Measurements from ENCODE around the gene SMIM29. TPM values are rescaled to one million over a fixed set of nuclear protein-coding genes. Genes with fewer than 3 reads are reported as not detected.

Gene SMIM29
- total RNA-seq, 2 donors from 2014 or later = 7.2 to 7.9 TPM

- Mint-ChIP-seq H3K27me3 (ENCODE audit: insufficient read depth) (no peaks in the 10 kb centered on the region), H3K4me1 (peaks cover 3% of the 10 kb centered on the region), H3K36me3 (ENCODE audit: low read depth) (peaks cover 21% of the 10 kb centered on the region), H3K4me3 (no peak overlapping the region), H3K27ac (no peak overlapping the region), H3K9me3 (no peaks in the 10 kb centered on the region)
- WGBS, 2 experiments (ENCODE audit: insufficient coverage in 1 of 2, insufficient read length in 1 of 2) = 96 to 100% methylated on average over 4 to 5 of the region's 5 CpGs
- TF ChIP-seq CTCF (conservative IDR thresholded peaks at IDR 0.05) = no peak
- no peak for DNase-seq
- Histone ChIP-seq H3K36me3 (ENCODE audit: control insufficient read depth, insufficient read depth, low read length) (peaks cover 21% of the 10 kb centered on the region), H3K4me1 (ENCODE audit: control insufficient read depth, insufficient read depth, low read length) (no peaks in the 10 kb centered on the region), H3K27ac (ENCODE audit: low read depth, low read length) (no peak overlapping the region), H3K4me3 (ENCODE audit: low read length) (no peak overlapping the region), H3K9ac (ENCODE audit: extremely low read depth, low read length, poor library complexity, severe bottlenecking) (no peak overlapping the region), H3K9me3 (ENCODE audit: control insufficient read depth, low read length) (no peaks in the 10 kb centered on the region), H3K27me3 (ENCODE audit: control insufficient read depth, insufficient read depth, low read length, poor library complexity, severe bottlenecking) (no peaks in the 10 kb centered on the region)
Measured at GRCh38 chr6:34278833-34279232, 30.0 kb upstream of the SMIM29 start.

- Histone ChIP-seq H3K4me1 (ENCODE audit: control insufficient read depth, insufficient read depth, low read length) (no peaks in the 10 kb centered on the region), H3K27me3 (ENCODE audit: control insufficient read depth, insufficient read depth, low read length, poor library complexity, severe bottlenecking) (no peaks in the 10 kb centered on the region), H3K27ac (ENCODE audit: low read depth, low read length) (no peak overlapping the region), H3K36me3 (ENCODE audit: control insufficient read depth, insufficient read depth, low read length) (peaks cover 15% of the 10 kb centered on the region), H3K9ac (ENCODE audit: extremely low read depth, low read length, poor library complexity, severe bottlenecking) (no peak overlapping the region), H3K9me3 (ENCODE audit: control insufficient read depth, low read length) (no peaks in the 10 kb centered on the region), H3K4me3 (ENCODE audit: low read length) (no peak overlapping the region)
- H3K4me3 Mint-ChIP-seq = no peak overlapping the region
- no peaks in the 10 kb centered on the region for H3K27me3 Mint-ChIP-seq (ENCODE audit: insufficient read depth)
- no peak overlapping the region for H3K27ac Mint-ChIP-seq
- DNase-seq = no peak
- H3K4me1 Mint-ChIP-seq = peaks cover 5% of the 10 kb centered on the region
- no peak for TF ChIP-seq CTCF (conservative IDR thresholded peaks at IDR 0.05)
- 95 to 97% methylated on average over 4 of the region's 4 CpGs for WGBS, 2 experiments (ENCODE audit: insufficient coverage in 1 of 2, insufficient read length in 1 of 2)
- H3K9me3 Mint-ChIP-seq = no peaks in the 10 kb centered on the region
- H3K36me3 Mint-ChIP-seq (ENCODE audit: low read depth) = peaks cover 21% of the 10 kb centered on the region
Measured at GRCh38 chr6:34277763-34278112, 28.9 kb upstream of the SMIM29 start.

- 88 to 95% methylated on average over 6 to 10 of the region's 10 CpGs for WGBS, 2 experiments (ENCODE audit: insufficient coverage in 1 of 2, insufficient read length in 1 of 2)
- Histone ChIP-seq H3K27ac (ENCODE audit: low read depth, low read length) (no peak overlapping the region), H3K4me1 (ENCODE audit: control insufficient read depth, insufficient read depth, low read length) (no peaks in the 10 kb centered on the region), H3K36me3 (ENCODE audit: control insufficient read depth, insufficient read depth, low read length) (peaks cover 15% of the 10 kb centered on the region), H3K4me3 (ENCODE audit: low read length) (no peak overlapping the region), H3K27me3 (ENCODE audit: control insufficient read depth, insufficient read depth, low read length, poor library complexity, severe bottlenecking) (no peaks in the 10 kb centered on the region), H3K9me3 (ENCODE audit: control insufficient read depth, low read length) (no peaks in the 10 kb centered on the region), H3K9ac (ENCODE audit: extremely low read depth, low read length, poor library complexity, severe bottlenecking) (no peak overlapping the region)
- Mint-ChIP-seq H3K36me3 (ENCODE audit: low read depth) (peaks cover 21% of the 10 kb centered on the region), H3K4me3 (no peak overlapping the region), H3K4me1 (peaks cover 5% of the 10 kb centered on the region), H3K27me3 (ENCODE audit: insufficient read depth) (peaks cover 2% of the 10 kb centered on the region), H3K27ac (no peak overlapping the region), H3K9me3 (no peaks in the 10 kb centered on the region)
- DNase-seq = no peak
- TF ChIP-seq CTCF (conservative IDR thresholded peaks at IDR 0.05) = no peak
Measured at GRCh38 chr6:34276881-34277762, 28.3 kb upstream of the SMIM29 start.
